NCI-H2196 treated with DMSO at 0.1 percent for 48 hours (cell line): ENCODE results near the gene PLEKHM2.
"Not testable (repeated sequence)": the region's sequence is repeated elsewhere in the genome, so short reads cannot be mapped to it uniquely, and the experiment has no call there.

Experiments
- DNase-seq: peaks from one replicate; lab custom pipeline; 2025; ENCODE audit not compliant: unreplicated experiment; lab: John Stamatoyannopoulos, UW

The PLEKHM2 gene

DNA sequence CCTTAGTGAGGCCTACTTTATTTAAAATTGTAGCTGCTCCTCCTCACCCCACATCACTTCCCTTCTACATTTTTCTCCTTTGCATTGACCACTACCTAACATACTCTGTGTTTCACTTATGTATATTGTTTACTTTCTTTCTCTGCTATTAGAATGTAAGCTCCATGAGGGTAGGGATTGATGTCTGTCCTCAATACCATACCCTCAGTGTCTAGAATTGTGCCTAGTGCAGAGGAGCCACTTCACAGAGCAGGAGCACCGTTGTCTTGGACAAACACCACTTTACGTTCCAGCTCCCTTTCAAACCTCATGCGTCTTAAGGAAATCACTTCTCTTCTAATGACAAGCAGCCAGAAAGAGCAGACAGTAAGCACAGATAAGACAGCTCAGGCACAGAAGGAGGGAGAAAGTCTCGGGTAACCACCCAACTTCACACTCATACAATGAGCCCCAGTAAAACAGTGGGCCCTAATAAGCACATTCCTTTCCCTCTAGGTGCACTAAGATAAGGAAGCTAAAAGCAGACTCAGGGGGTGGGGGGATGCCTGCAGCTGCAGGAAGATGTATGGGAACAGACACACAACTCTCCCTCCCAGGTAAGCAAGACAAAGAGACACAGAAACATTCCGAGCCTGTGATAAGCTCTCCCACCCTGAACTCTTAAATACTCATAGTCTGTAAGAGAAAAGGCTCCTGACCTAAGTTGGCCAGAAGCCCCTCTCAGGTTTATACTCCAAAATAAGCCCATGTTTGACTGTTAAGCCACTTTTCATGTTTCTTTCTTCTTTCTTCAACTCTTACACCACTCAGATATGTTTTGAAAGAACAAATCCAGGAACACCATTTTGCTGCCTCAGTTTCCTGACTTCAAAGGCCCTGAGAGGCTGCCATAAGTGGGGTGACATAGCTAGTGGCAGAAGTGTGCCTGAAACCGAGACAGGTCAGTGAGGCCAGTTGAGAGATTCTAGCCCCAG, 7.1 kb upstream of the PLEKHM2 start:
- DNase-seq: no peak

DNA sequence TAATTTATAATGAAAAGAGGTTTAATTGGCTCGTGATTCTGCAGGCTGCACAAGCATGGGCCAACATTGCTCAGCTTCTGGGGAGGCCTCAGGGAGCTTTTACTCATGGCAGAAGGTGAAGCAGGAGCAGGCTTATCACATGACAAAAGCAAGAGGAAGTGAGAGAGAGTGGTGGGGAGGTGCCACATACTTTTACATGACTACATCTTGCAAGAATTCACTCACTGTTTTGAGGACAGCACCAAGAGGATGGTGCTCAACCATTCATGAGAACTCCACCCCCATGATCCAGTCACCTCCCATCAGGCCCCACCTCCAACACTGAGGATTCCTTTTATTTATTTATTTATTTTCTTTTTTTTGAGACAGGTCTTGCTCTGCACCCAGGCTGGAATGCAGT, 5.5 kb upstream of the PLEKHM2 start:
- no peak for DNase-seq

DNA sequence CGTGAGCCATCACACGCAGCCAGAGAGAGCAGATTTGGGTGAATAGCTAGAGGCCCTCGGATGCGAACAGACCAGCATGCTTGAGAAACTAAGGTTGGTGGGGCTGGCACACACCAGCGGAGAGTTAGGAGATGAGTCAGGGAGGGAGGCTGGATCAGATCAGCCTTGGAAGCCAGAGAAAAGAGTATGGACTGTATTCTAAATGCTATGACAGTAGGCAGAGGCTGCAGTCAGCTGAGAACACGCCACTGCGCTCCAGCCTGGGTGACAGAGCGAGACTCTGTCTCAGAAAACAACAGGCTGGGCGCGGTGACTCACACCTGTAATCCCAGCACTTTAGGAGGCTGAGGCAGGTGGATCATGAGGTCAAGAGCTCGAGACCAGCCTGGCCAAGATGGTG, 4.0 kb upstream of the PLEKHM2 start:
- no peak for DNase-seq

DNA sequence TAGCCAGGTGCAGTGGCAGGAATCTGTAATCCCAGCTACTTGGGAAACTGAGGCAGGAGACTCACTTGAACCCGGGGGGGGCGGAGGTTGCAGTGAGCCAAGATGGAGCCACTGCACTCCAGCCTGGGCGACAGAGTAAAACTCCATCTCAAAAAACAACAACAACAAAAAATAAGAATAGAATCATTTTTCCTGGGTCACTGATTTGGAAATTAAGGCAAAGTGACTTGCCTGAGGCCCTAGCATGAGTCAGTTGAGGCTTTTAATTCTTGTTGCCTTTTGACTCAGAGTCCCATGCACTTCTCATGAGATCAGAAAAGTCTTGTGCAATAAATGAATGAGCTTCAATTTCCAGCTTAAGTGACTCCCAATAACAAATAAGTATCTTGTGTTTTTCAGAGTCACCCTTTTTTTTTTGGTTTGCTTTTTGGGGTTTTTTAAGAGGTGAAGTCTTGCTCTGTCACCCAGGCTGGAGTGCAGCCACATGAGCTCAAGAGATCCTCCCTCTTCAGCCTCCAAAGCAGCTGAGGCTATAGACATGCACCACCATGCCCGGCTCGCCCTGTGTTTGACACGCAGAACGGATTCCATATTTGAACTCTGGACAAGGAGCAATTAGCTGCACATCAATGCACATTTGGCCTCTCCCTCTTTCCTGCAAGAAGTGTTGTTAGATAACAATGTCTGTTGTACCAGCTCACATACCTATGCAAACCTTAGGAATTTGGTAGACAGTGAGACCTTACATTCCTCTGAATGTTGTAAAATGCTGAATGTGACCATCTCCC, 3.4 kb upstream of the PLEKHM2 start:
- DNase-seq: no peak

DNA sequence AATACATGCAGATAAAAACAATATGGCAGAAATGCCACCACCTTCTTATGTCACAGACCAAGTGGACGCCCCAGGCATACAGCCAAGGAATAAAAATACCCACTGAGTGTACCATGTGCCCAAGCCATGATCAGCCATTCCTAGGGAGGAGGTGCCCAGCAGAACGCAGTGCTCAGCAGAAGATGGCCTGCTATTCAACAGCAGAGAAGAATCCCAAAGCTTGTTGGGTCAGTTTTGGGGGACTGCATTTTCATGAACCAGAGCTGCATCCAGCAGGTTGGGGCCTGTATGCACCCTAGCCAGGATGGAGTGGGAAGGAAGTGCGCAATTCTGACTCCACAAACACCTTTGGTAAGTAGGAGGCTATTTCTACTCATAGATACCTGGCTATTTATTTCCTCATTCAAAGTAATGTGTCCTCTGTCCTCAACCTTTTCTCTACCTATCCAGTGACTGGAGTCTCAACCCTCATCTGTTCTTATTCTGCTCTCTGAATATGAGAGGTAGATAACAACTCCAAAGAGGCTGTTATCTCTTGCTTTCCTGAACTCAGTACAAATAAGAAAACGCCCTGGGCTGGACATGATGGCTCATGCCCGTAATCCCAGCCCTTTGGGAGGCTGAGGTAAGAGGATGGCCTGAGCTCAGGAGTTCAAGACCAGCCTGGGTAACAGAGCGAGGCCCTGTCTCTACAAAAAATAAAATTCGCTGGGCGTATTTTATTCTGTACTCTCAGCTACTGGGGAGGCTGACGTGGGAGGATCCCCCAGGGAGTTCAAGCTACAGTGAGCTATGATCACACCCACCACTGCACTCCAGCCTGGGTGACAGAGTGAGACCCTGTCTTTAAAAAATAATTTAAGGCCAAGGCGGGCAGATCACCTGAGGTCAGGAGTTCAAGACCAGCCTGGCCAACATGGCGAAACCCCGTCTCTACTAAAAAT, 2.5 kb upstream of the PLEKHM2 start:
- DNase-seq: no peak

DNA sequence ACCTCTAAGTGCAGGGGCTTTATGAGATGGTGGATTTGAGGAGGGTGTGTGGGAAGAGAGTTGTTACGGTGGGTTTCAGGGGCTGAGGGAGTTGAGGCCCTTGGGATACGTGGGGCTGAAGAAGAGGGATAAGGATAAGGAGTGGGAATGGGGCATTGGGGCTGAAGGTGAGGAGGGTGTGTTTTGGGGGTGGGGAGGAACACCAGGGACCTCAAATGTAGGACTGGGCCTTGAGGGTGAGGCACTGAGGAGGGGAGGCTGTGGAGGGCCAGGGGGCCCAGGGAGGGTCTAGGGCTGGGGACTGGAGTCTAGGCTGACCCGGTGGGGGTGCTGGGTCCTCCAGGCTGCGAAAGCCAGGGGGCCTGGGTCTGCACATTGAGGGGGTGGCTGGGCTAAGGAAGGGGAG, 1.2 kb upstream of the PLEKHM2 start:
- DNase-seq: no peak

DNA sequence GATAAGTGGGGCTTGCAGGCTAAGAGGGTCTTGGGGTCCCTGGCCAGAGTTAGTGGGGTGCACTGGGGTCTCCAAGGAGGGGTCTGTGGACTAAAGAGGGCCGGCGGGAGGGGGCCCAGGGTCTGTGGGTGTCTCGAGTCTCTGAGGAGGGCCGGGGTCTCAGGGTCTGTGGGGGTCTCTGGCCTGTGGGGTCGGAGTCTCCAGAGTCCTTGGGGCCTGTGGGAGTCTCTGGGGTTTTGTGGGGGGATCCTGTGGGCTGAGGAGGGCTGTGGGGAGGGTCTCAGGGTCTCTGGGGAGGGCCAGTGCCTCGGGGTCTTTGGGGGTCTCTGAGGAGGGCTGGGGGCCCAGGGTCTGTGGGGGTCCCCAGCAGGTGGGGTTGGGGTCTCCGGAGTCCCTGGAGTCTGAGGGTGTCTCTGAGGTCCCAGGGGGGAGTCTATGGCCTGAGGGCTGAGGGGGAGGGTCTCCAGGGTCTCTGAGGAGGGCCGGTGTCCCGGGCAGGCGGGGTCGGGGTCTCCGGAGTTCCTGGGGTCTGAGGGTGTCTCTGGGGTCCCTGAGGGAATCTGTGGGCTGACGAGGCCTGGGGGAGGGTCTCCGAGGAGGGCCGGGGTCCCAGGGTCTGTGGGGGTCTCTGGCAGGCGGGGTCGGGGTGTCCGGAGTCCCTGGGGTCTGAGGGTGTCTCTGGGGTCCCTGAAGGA, 628 bp upstream of the PLEKHM2 start:
- DNase-seq: no peak

DNA sequence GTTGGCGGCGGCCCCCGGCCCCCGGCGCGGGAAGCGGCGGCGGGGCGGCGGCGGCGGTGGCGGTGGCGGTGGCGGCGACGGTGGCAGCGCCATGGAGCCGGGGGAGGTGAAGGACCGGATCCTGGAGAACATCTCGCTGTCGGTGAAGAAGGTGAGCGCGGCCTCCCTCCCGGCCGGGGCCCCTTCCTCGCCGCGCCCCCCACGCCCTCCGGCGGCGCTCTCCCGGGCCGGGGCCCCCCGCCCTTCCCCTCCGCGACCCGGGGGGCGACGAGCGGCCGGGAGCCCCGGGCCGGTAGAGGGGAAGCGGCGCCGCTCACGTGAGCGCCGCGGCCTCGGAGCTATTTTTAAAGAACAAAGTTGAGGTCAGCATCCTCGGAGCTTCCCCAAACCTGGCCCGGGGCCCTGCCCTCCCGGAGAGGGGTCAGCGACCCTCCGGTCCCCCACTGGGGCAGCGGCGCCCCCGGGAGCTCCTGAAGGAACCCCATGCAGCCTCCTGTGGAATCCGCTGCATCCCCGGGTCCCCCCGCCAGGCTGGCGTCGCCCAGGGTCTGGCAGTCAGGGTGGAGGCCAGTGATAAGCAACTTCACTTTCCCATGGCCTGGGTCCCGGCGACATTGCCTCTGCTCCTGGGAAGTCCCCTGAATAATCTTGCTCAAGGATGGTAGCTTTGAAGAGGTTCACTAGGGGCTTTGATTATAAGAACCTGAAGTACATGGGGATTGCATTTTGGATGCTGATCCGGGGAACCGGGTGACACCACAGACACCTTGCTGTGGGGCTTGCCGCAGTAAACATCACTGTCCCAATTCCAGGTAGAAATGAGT, 560 bp downstream of the PLEKHM2 start:
- no peak for DNase-seq

DNA sequence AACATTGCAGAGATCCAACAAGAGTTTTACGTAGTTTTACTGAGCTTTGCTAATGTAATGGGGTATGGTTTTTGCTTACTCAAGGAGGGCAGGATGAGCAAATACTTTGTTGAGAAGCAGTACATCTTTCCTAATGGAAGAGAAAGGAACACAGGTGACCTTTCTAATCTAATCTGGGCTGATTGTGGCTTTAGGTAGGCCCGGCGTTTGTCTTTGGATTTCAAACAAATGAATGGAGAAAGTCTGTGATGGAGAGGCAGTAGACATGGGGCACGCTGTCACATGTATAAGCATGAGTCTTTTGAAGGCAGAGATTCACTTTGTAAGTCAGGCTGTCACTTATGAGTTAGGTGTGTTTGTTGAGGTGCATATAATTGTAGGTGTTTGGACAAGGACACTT, 1.7 kb downstream of the PLEKHM2 start:
- no peak for DNase-seq

DNA sequence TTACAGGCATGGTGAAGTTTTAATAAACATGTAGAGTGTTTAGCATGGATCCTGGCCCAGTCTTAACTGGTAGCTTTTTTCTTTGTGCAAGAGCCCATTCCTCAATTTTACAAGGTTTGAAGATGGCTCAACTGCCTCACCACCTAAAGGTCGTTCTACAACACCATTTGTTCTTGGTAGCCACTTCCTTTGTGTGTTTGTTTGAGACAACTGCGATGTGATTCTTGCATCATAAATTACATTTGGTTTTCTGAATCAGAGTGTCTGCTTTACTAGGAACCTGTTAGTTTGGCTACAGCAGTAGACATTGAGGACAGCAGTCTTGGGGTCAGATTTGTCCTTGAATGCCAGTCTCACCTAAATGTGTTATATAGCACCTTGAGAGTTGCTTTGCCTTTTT, 3.3 kb downstream of the PLEKHM2 start:
- DNase-seq: no peak

DNA sequence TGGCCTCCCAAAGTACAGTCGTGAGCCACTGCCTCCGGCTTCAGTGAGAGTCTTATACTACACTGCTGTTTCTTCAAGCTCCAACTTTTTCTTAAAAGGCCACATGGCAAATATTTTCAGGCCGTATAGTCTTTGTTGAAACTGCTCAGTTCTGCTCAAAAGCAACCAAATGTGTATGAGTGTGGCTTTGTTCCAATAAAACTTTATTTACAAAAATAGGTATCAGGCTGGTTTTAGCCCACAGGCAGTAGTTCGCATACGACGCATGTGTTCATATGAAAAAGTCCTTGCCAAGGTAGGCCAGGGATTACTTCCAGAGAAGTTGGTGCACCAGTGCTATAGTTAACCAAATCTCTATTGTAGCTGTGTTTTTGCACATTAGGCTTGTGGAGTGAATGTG, 6.2 kb downstream of the PLEKHM2 start:
- DNase-seq: no peak

DNA sequence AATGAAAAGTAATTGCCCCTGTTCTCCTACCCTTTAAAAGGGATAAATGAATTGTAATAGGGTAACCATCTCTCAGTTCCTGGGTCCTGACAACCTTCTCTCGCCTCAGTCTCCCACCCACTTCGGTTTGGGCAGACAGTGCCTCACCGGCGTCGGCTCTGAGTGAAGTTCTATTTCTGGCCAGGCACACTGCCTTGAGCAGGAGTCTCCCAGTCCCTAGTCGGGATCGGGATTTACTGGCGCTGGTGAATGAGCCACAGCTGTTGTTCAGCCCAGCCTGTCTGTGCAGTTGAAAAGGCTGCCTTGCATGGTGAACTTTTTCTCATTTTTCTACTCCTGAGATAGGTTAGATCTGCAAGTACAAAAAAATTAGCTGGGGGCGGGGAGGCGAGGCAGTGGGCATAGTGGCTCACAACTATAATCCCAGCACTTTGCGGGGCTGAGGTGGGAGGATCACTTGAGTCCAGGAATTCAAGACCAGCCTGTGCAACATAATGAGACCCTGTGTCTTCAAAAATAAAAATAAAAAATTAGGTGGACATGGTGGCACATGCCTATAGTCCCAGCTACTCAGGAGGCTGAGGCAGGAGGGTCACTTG, 7.4 kb downstream of the PLEKHM2 start:
- DNase-seq: no peak

DNA sequence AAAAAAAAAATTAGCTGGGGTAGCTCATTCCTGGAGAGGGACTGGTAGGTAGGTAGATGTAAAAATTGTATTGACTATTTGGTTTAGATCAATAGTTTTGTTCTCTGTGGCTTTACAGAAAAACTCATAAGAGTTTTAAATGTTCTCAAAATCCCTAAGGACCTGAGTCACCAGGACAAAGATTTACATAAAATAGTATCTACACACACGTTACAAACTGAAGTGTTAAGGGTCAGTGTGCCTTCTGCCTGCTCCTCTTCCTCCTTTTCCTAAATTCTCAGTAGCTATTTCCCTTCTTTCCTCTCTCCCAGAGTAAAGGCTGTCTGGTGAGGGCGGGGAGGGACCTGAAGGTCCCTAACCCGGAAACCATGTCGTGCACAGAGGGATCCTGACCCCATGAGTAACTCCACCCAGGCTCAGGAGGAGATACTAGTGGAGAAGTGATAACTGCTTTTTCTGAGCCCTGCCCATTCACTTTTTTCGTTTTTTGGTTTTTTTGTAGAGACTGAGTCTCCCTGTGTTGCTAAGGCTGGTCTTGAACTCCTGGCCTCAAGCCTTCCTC, 8.1 kb downstream of the PLEKHM2 start:
- DNase-seq: no peak

DNA sequence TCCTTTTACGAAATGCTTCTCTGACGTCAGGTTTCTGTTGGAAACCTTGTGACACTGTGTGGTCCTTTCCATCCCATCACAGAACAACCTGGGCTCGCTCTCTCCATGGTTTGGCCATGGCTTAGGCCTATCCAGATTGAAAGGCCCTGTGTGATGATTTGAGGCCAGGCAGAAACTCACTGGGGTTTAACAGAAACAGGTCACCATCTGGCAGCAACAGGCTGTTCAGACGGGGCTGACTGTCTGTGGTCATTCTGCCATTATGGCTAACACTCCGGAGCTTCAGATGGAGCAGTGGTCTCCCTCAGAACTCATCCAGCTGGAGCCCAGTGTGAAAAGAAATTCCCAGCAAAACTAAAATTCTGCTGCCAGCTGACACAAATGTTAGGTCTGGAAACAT, 9.3 kb downstream of the PLEKHM2 start:
- DNase-seq: no peak

DNA sequence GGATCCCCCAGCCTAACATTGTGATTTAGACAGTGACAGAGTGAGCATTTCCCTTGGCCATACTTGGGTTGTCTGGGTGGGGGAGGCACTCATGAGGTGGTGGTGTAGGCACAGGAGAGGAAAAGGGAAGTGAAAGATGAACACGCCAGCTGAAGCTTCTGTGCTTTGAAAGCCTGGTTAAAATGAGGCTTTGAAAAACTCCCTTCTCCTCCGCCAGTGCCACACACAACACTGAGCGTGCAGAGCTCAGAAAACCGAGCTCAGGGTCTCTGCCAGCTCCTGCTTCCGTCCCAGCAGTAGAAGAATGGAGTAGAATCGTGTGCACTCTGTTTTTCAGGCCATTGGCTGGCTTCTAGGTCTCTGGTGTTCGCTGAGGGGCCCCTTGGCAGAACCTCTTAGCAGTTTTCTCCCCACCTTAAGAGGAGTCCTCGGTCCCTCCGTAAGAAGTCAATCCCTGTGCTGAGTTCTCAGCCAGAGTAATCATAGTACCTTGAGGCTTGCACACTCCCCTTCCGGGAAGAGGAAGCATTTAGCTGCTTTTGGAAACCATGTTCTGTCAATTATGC, 12.9 kb downstream of the PLEKHM2 start:
- no peak for DNase-seq

DNA sequence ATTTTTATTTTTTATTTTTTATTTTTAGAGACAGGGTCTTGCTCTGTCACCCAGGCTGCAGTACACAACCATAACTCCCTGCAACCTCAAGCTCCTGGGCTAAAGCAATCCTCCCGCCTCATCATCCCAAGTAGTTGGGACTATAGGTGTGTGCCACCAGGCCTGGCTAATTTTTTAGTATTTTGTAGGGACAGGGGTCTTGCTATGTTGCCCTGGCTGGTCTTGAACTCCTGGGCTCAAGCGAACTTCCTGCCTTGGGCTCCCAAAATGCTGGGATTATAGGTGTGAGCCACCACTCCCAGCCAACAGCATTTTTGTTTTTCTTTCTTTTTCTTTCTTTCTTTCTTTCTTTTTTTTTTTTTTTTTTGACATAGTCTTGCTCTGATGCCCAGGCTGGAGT, 14.1 kb downstream of the PLEKHM2 start:
- DNase-seq: no peak

DNA sequence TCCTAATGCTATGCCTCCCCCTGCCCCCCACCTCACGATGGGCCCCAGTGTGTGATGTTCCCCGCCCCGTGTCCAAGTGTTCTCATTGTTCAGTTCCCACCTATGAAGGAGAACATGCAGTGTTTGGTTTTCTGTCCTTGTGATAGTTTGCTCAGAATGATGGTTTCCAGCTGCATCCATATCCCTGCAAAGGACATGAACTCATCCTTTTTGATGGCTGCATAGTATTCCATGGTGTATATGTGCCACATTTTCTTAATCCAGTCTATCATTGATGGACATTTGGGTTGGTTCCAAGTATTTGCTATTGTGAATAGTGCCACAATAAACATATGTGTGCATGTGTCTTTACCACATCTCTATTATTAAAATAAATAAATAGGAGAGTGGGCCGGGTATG, 15.2 kb downstream of the PLEKHM2 start:
- not testable (repeated sequence) for DNase-seq

DNA sequence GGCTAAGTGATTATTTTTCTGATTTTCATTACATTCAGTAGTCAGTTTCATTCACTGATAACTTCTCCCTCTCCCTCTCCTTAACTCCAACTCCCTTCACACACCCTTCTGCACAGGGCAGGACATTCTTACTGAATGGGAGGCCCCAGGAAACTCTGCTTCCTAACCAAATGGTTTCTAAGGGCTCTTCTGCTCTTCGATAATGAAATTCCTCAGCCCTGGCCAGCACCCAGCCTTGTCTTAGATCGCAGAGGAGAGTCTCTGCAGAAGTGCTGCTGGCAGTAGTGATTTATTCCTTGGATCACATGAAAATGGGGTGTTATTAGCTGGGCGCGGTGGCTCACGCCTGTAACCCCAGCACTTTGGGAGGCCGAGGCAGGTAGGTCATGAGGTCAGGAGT, 16.4 kb downstream of the PLEKHM2 start:
- DNase-seq: no peak

DNA sequence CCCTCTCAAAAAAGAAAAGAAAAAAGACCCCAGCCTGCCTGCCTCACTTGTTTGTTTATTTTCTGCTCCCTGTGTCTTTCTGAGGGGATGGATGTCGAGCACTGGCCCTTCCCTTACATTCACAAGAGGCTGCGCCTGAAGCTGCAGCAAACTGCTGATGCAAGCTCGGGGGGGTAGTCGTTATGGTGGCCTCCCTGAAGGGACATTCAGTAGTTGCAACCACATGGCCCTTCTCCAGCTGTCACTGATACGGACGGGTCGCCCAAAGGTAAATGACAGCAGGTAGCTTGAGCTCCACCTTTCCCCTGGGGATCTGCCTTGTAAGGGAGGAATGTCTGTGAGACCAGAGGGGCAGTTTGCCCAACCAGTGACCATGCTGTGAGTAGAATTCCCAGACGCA, 17.7 kb downstream of the PLEKHM2 start:
- DNase-seq: no peak
